Stomach smooth muscle (tissue), 2 donors: Measurements from ENCODE around the gene CPXM1.
"Not testable (repeated sequence)": the region's sequence is repeated elsewhere in the genome, so short reads cannot be mapped to it uniquely, and the experiment has no call there.

Source experiments
- H3K27ac ChIP-seq: one replicate; pipeline ENCODE4 v1.7.0; 2013; ENCODE audit warnings: mild to moderate bottlenecking, low read length, inconsistent platforms
- H3K27me3 ChIP-seq, 2 donors: one replicate each; pipeline ENCODE4 v1.7.0; 2013; ENCODE audit warnings: low read length in 2 of 2; ENCODE audit not compliant: insufficient read depth in 2 of 2, control insufficient read depth in 1 of 2
- H3K36me3 ChIP-seq, 2 donors: one replicate each; pipeline ENCODE4 v1.7.0; 2013; ENCODE audit warnings: low read length in 2 of 2; ENCODE audit not compliant: control insufficient read depth in 2 of 2, insufficient read depth in 2 of 2
- H3K4me1 ChIP-seq: one replicate; pipeline ENCODE4 v1.7.0; 2013; ENCODE audit warnings: low read length; ENCODE audit not compliant: control insufficient read depth, insufficient read depth
- H3K4me3 ChIP-seq, 2 donors: one replicate each; pipeline ENCODE4 v1.7.0; 2013; ENCODE audit warnings: low read length in 2 of 2
- H3K9ac ChIP-seq, 2 donors: one replicate each; pipeline ENCODE4 v1.7.0; 2013; ENCODE audit warnings: low read length in 2 of 2, mild to moderate bottlenecking in 1 of 2
- H3K9me3 ChIP-seq, 2 donors: one replicate each; pipeline ENCODE4 v1.7.0; 2013; ENCODE audit warnings: low read length in 2 of 2; ENCODE audit not compliant: control insufficient read depth in 2 of 2
- donor health status: healthy.
- donor health status: Pancreatic carcinoma.

Gene CPXM1

GRCh38 chr20:2783908-2784566 lies 16.4 kb downstream of the CPXM1 start:
- no peaks in the 10 kb centered on the region for H3K9me3 ChIP-seq
- H3K9ac ChIP-seq = no peak overlapping the region
- H3K27me3 ChIP-seq = no peaks in the 10 kb centered on the region
- H3K27ac ChIP-seq = no peak overlapping the region
- H3K4me3 ChIP-seq = no peak overlapping the region
- H3K36me3 ChIP-seq = no peaks in the 10 kb centered on the region
- H3K4me1 ChIP-seq = no peaks in the 10 kb centered on the region

- Histone ChIP-seq H3K9me3 (peaks cover 0 to under 1% of the 10 kb centered on the region in 2 donors), H3K9ac (no peak overlapping the region), H3K4me3 (no peak overlapping the region), H3K27me3 (no peaks in the 10 kb centered on the region), H3K27ac (no peak overlapping the region), H3K36me3 (no peaks in the 10 kb centered on the region), H3K4me1 (no peaks in the 10 kb centered on the region)
These were observed 19.5 kb downstream of the CPXM1 start for GRCh38 chr20:2780948-2781347.

- Histone ChIP-seq H3K4me1 (no peaks in the 10 kb centered on the region), H3K9me3 (peaks cover 2 to 5% of the 10 kb centered on the region in 2 donors), H3K9ac (no peak overlapping the region), H3K4me3 (no peak overlapping the region), H3K27me3 (no peaks in the 10 kb centered on the region), H3K27ac (no peak overlapping the region), H3K36me3 (no peaks in the 10 kb centered on the region)
These were observed 21.7 kb downstream of the CPXM1 start for GRCh38 chr20:2778602-2779321.

GRCh38 chr20:2775139-2775538 lies 25.3 kb downstream of the CPXM1 start:
- H3K27ac ChIP-seq = no peak overlapping the region
- no peaks in the 10 kb centered on the region for H3K36me3 ChIP-seq
- peaks cover 2 to 5% of the 10 kb centered on the region in 2 donors for H3K9me3 ChIP-seq
- no peaks in the 10 kb centered on the region for H3K4me1 ChIP-seq
- no peak overlapping the region for H3K9ac ChIP-seq
- peaks cover 0 to 4% of the 10 kb centered on the region in 2 donors for H3K27me3 ChIP-seq
- H3K4me3 ChIP-seq = no peak overlapping the region

- no peaks in the 10 kb centered on the region for H3K4me1 ChIP-seq
- H3K4me3 ChIP-seq = no peak overlapping the region
- no peaks in the 10 kb centered on the region for H3K36me3 ChIP-seq
- H3K27ac ChIP-seq = no peak overlapping the region
- no peak overlapping the region for H3K9ac ChIP-seq
- H3K9me3 ChIP-seq = peaks cover 2 to 5% of the 10 kb centered on the region in 2 donors
- peaks cover 8 to 12% of the 10 kb centered on the region in 2 donors for H3K27me3 ChIP-seq
These were observed 26.6 kb downstream of the CPXM1 start for GRCh38 chr20:2773812-2774211.

- Histone ChIP-seq H3K4me3 (no peak overlapping the region), H3K9me3 (peaks cover 2 to 5% of the 10 kb centered on the region in 2 donors), H3K36me3 (no peaks in the 10 kb centered on the region), H3K9ac (no peak overlapping the region), H3K27ac (no peak overlapping the region), H3K4me1 (peaks cover 2% of the 10 kb centered on the region), H3K27me3 (peaks cover 22 to 23% of the 10 kb centered on the region in 2 donors)
These were observed 28.8 kb downstream of the CPXM1 start for GRCh38 chr20:2771631-2772080.

GRCh38 chr20:2770091-2770490 lies 30.3 kb downstream of the CPXM1 start:
- H3K27ac ChIP-seq, H3K4me3 ChIP-seq, H3K9me3 ChIP-seq, H3K9ac ChIP-seq, H3K36me3 ChIP-seq, H3K4me1 ChIP-seq: not testable (repeated sequence)
- peaks cover 22 to 26% of the 10 kb centered on the region in 2 donors for H3K27me3 ChIP-seq

- no peak overlapping the region for H3K27ac ChIP-seq
- no peaks in the 10 kb centered on the region for H3K36me3 ChIP-seq
- peaks cover 2% of the 10 kb centered on the region for H3K4me1 ChIP-seq
- H3K9ac ChIP-seq = no peak overlapping the region
- H3K4me3 ChIP-seq = no peak overlapping the region
- no peaks in the 10 kb centered on the region for H3K9me3 ChIP-seq
- peaks cover 26 to 34% of the 10 kb centered on the region in 2 donors for H3K27me3 ChIP-seq
These were observed 31.8 kb downstream of the CPXM1 start for GRCh38 chr20:2768632-2769015.

- Histone ChIP-seq H3K9ac (no peak overlapping the region), H3K27ac (no peak overlapping the region), H3K4me1 (peaks cover 2% of the 10 kb centered on the region), H3K36me3 (no peaks in the 10 kb centered on the region), H3K4me3 (no peak overlapping the region), H3K27me3 (peaks cover 29 to 38% of the 10 kb centered on the region in 2 donors), H3K9me3 (no peaks in the 10 kb centered on the region)
These were observed 32.4 kb downstream of the CPXM1 start for GRCh38 chr20:2767768-2768631.

GRCh38 chr20:2763186-2763585 lies 37.2 kb downstream of the CPXM1 start:
- H3K27me3 ChIP-seq = peaks cover 20 to 35% of the 10 kb centered on the region in 2 donors
- no peak overlapping the region for H3K27ac ChIP-seq
- H3K36me3 ChIP-seq = no peaks in the 10 kb centered on the region
- peaks cover under 1% of the 10 kb centered on the region for H3K4me1 ChIP-seq
- H3K9me3 ChIP-seq = no peaks in the 10 kb centered on the region
- no peak overlapping the region for H3K9ac ChIP-seq
- no peak overlapping the region for H3K4me3 ChIP-seq
